Neural progenitor cell (in vitro differentiated cells): ENCODE measurements around the gene PPFIBP1. TPM values are rescaled to one million over a fixed set of nuclear protein-coding genes. Genes with fewer than 3 reads are reported as not detected.

ENCODE experiments used
- DNase-seq: peaks from one replicate; pipeline ENCODE4 v3.0.0-alpha.2; 2016; ENCODE audit warnings: low spot score
- H2AFZ ChIP-seq: fragments of 200-600 bp; sonication (generic); replicated peaks from 2 replicates; pipeline ENCODE4 v1.6.1; 2016; ENCODE audit warnings: antibody characterized with exemption
- H3F3A ChIP-seq: fragments of 200-600 bp; sonication (generic); 2 replicates; pipeline ENCODE4 v1.6.1; 2016; ENCODE audit warnings: antibody characterized with exemption, low read depth
- H3K27ac ChIP-seq: fragments of 200-600 bp; sonication (generic); 2 replicates; pipeline ENCODE4 v1.5.1; 2016; ENCODE audit warnings: mild to moderate bottlenecking
- H3K27me3 ChIP-seq: fragments of 200-600 bp; sonication (generic); 2 replicates; pipeline ENCODE4 v1.6.1; 2016; ENCODE audit warnings: mild to moderate bottlenecking, moderate library complexity
- H3K36me3 ChIP-seq: fragments of 200-600 bp; sonication (generic); 2 replicates; pipeline ENCODE4 v1.5.1; 2016
- H3K4me1 ChIP-seq: fragments of 200-600 bp; sonication (generic); 2 replicates; pipeline ENCODE4 v1.6.1; 2016; ENCODE audit warnings: mixed run types
- H3K4me2 ChIP-seq: fragments of 200-600 bp; sonication (generic); 2 replicates; pipeline ENCODE4 v1.6.1; 2016
- H3K4me3 ChIP-seq: fragments of 200-600 bp; sonication (generic); 2 replicates; pipeline ENCODE4 v1.5.1; 2016
- H3K79me2 ChIP-seq: fragments of 200-600 bp; sonication (generic); 2 replicates; pipeline ENCODE4 v1.6.1; 2016; ENCODE audit warnings: low read depth
- H3K9ac ChIP-seq: fragments of 200-600 bp; sonication (generic); 2 replicates; pipeline ENCODE4 v1.6.1; 2016
- H3K9me3 ChIP-seq: fragments of 200-600 bp; sonication (generic); 2 replicates; pipeline ENCODE4 v1.5.1; 2016; ENCODE audit warnings: low read depth
- H4K20me1 ChIP-seq: fragments of 200-600 bp; sonication (generic); 2 replicates; pipeline ENCODE4 v1.6.1; 2016; ENCODE audit warnings: low read depth
- H3K27ac Mint-ChIP-seq: 3 replicates; pipeline ENCODE4 v1.8.0; 2021; ENCODE audit warnings: mixed read lengths
- H3K27me3 Mint-ChIP-seq: 2 replicates; pipeline ENCODE4 v1.8.0; 2022; ENCODE audit warnings: low read depth, mild to moderate bottlenecking, inconsistent platforms, moderate library complexity, mixed read lengths; ENCODE audit not compliant: insufficient read depth
- H3K36me3 Mint-ChIP-seq: 3 replicates; pipeline ENCODE4 v1.8.0; 2021; ENCODE audit warnings: mixed read lengths
- H3K4me1 Mint-ChIP-seq: 3 replicates; pipeline ENCODE4 v1.8.0; 2021; ENCODE audit warnings: mixed read lengths
- H3K4me3 Mint-ChIP-seq: 3 replicates; pipeline ENCODE4 v1.8.0; 2021; ENCODE audit warnings: mild to moderate bottlenecking, moderate library complexity, mixed read lengths
- H3K9me3 Mint-ChIP-seq: 3 replicates; pipeline ENCODE4 v1.8.0; 2020; ENCODE audit warnings: mixed read lengths
- CTCF ChIP-seq: fragments of 200-600 bp; sonication (generic); IDR thresholded peaks from 2 replicates; pipeline ENCODE4 v1.5.1; 2017; ENCODE audit warnings: antibody characterized with exemption, mild to moderate bottlenecking
- EZH2 ChIP-seq: fragments of 200-600 bp; sonication (generic); IDR thresholded peaks from 2 replicates; pipeline ENCODE4 v1.6.1; 2017; ENCODE audit warnings: antibody characterized with exemption, mild to moderate bottlenecking, moderate library complexity
- EZH2phosphoT487 ChIP-seq: fragments of 200-600 bp; sonication (generic); IDR thresholded peaks from 2 replicates; pipeline ENCODE4 v1.6.1; 2017; ENCODE audit warnings: antibody characterized with exemption
- total RNA-seq: library from RNA; depleted of rRNA; stranded (reverse); fragments of >200 nt; gene quantifications from 2 replicates; pipeline ENCODE4 v1.2.3, GENCODE V29; 2015; ENCODE audit warnings: low replicate concordance

Gene PPFIBP1
- total RNA-seq, 1 donor from 2014 or later: 61.7 TPM

GRCh38 chr12:27513155-27513824 lies 10.7 kb upstream of the PPFIBP1 start:
- Mint-ChIP-seq H3K27me3 (no peaks in the 10 kb centered on the region), H3K36me3 (no peaks in the 10 kb centered on the region)

GRCh38 chr12:27515671-27516070 lies 8.3 kb upstream of the PPFIBP1 start:
- no peak overlapping the region for H3K9ac ChIP-seq
- Mint-ChIP-seq H3K4me1 (peaks cover 13% of the 10 kb centered on the region), H3K36me3 (no peaks in the 10 kb centered on the region), H3K4me3 (no peak overlapping the region), H3K27ac (no peak overlapping the region), H3K27me3 (no peaks in the 10 kb centered on the region), H3K9me3 (no peaks in the 10 kb centered on the region)
- no peaks in the 10 kb centered on the region for H3K79me2 ChIP-seq
- no peaks in the 10 kb centered on the region for H4K20me1 ChIP-seq
- DNase-seq: no peak
- H3K4me3 ChIP-seq: no peak overlapping the region
- TF ChIP-seq EZH2phosphoT487 (no peak), CTCF (no peak), EZH2 (no peak)
- H3K9me3 ChIP-seq: no peaks in the 10 kb centered on the region
- no peaks in the 10 kb centered on the region for H3K36me3 ChIP-seq
- no peaks in the 10 kb centered on the region for H3F3A ChIP-seq
- no peaks in the 10 kb centered on the region for H3K27me3 ChIP-seq
- H3K27ac ChIP-seq: no peak overlapping the region
- H3K4me2 ChIP-seq: no peak overlapping the region
- H3K4me1 ChIP-seq: no peaks in the 10 kb centered on the region
- H2AFZ ChIP-seq: no peak overlapping the region

More at GRCh38 chr12:27513155-27513824, 10.7 kb upstream of the PPFIBP1 start:
- Mint-ChIP-seq H3K9me3 (no peaks in the 10 kb centered on the region), H3K27ac (no peak overlapping the region), H3K4me1 (peaks cover 13% of the 10 kb centered on the region), H3K4me3 (no peak overlapping the region)
- H4K20me1 ChIP-seq: no peaks in the 10 kb centered on the region
- TF ChIP-seq EZH2phosphoT487 (no peak), EZH2 (no peak), CTCF (no peak)
- no peaks in the 10 kb centered on the region for H3K79me2 ChIP-seq
- no peaks in the 10 kb centered on the region for H3K27me3 ChIP-seq
- no peak overlapping the region for H3K27ac ChIP-seq
- H3K4me1 ChIP-seq: no peaks in the 10 kb centered on the region
- no peak overlapping the region for H3K9ac ChIP-seq
- no peaks in the 10 kb centered on the region for H3K9me3 ChIP-seq
- no peak overlapping the region for H3K4me2 ChIP-seq
- no peak overlapping the region for H3K4me3 ChIP-seq
- no peaks in the 10 kb centered on the region for H3K36me3 ChIP-seq
- no peak for DNase-seq
- H3F3A ChIP-seq: no peaks in the 10 kb centered on the region
- no peak overlapping the region for H2AFZ ChIP-seq

GRCh38 chr12:27516625-27517024 lies 7.4 kb upstream of the PPFIBP1 start:
- Histone ChIP-seq H3K4me3 (no peak overlapping the region), H2AFZ (no peak overlapping the region), H3K9me3 (no peaks in the 10 kb centered on the region), H4K20me1 (no peaks in the 10 kb centered on the region), H3K4me1 (peaks cover 9% of the 10 kb centered on the region), H3K9ac (no peak overlapping the region), H3K27ac (no peak overlapping the region), H3F3A (no peaks in the 10 kb centered on the region), H3K4me2 (no peak overlapping the region), H3K79me2 (no peaks in the 10 kb centered on the region), H3K27me3 (no peaks in the 10 kb centered on the region), H3K36me3 (no peaks in the 10 kb centered on the region)
- Mint-ChIP-seq H3K4me1 (peaks cover 13% of the 10 kb centered on the region), H3K36me3 (no peaks in the 10 kb centered on the region), H3K27me3 (peaks cover 2% of the 10 kb centered on the region), H3K9me3 (no peaks in the 10 kb centered on the region), H3K27ac (no peak overlapping the region), H3K4me3 (no peak overlapping the region)
- DNase-seq: no peak
- no peak for TF ChIP-seq CTCF
- TF ChIP-seq EZH2phosphoT487: no peak
- TF ChIP-seq EZH2: no peak
